Stomach (tissue), 4 donors: ENCODE measurements around the gene RNU5B-1.

Experiments used
- CTCF ChIP-seq, 7 experiments: fragments of 450-650 bp in 4 of 7; fragments of 200-600 bp in 3 of 7; sonication (generic) in 3 of 7; IDR thresholded peaks; one replicate each; pipeline ENCODE4 v1.5.1; 2016 to 2019; ENCODE audit warnings: antibody characterized with exemption in 7 of 7, control low read depth in 2 of 7, mild to moderate bottlenecking in 1 of 7
- POLR2A ChIP-seq, 4 donors: fragments of 450-650 bp; IDR thresholded peaks; one replicate each; pipeline ENCODE4 v1.6.1; 2016; ENCODE audit warnings: antibody characterized with exemption in 4 of 4, control low read depth in 2 of 4, mild to moderate bottlenecking in 1 of 4, moderate library complexity in 1 of 4
- POLR2AphosphoS5 ChIP-seq, 3 donors: sonication (generic); formaldehyde crosslinking; IDR thresholded peaks; one replicate each; pipeline ENCODE4 v1.6.1; 2016; ENCODE audit warnings: antibody characterized with exemption in 3 of 3

- TF ChIP-seq CTCF (IDR thresholded peaks at IDR 0.05) (no peak), POLR2AphosphoS5 (IDR thresholded peaks at IDR 0.05) (no peak), POLR2A (IDR thresholded peaks at IDR 0.05) (no peak)
Observed at GRCh38 chr15:65331811-65332210, 27.3 kb downstream of the RNU5B-1 start.
